AG09319 (cell line): ENCODE data around the gene LMO1.

Experiments used
- DNase-seq: peaks from one replicate; pipeline ENCODE4 v3.0.0-alpha.2; 2010; ENCODE audit warnings: low read depth; ENCODE audit errors: extremely low read depth
- CTCF ChIP-seq: IDR thresholded peaks from 2 replicates; pipeline ENCODE4 v1.5.1; 2011; ENCODE audit warnings: low read depth, mild to moderate bottlenecking, inconsistent platforms, low read length, moderate library complexity

LMO1 gene

GRCh38 chr11:8301622-8302021, 37.9 kb upstream of the LMO1 start:
- no peak for DNase-seq
- TF ChIP-seq CTCF: no peak

- TF ChIP-seq CTCF: no peak
- no peak for DNase-seq
These were observed 35.4 kb upstream of the LMO1 start for GRCh38 chr11:8298801-8299786.

- TF ChIP-seq CTCF: no peak
- no peak for DNase-seq
These were observed 34.2 kb upstream of the LMO1 start for GRCh38 chr11:8297781-8298440.

GRCh38 chr11:8296872-8297271, 33.2 kb upstream of the LMO1 start:
- no peak for DNase-seq
- no peak for TF ChIP-seq CTCF

- no peak for TF ChIP-seq CTCF
- DNase-seq: no peak
These were observed 32.5 kb upstream of the LMO1 start for GRCh38 chr11:8296038-8296649.

GRCh38 chr11:8294251-8294935, 30.7 kb upstream of the LMO1 start:
- DNase-seq: no peak
- TF ChIP-seq CTCF: no peak
